MM.1S (cell line): ENCODE results near the gene FUOM.

Source experiments
- DNase-seq: peaks from one replicate; pipeline ENCODE4 v3.0.0-alpha.2; 2015
- H2AFZ ChIP-seq: fragments of 300-600 bp; sonication (generic); 2 replicates; pipeline ENCODE4 v1.6.0; 2016; ENCODE audit warnings: antibody characterized with exemption, low read length
- H3F3A ChIP-seq: fragments of 300-600 bp; sonication (generic); 2 replicates; pipeline ENCODE4 v1.6.1; 2016; ENCODE audit warnings: mild to moderate bottlenecking, antibody characterized with exemption, low read length, moderate library complexity, mixed read lengths; ENCODE audit not compliant: insufficient read depth
- H3K27ac ChIP-seq: fragments of 300-600 bp; sonication (generic); 2 replicates; pipeline ENCODE4 v1.5.1; 2016; ENCODE audit warnings: mild to moderate bottlenecking, low read length
- H3K27me3 ChIP-seq: fragments of 300-600 bp; sonication (generic); replicated peaks from 2 replicates; pipeline ENCODE4 v1.6.0; 2016; ENCODE audit warnings: low read length; ENCODE audit not compliant: insufficient read depth
- H3K36me3 ChIP-seq: fragments of 300-600 bp; sonication (generic); replicated peaks from 2 replicates; pipeline ENCODE4 v1.6.1; 2016; ENCODE audit warnings: mild to moderate bottlenecking, low read length, mixed read lengths; ENCODE audit not compliant: insufficient read depth
- H3K4me1 ChIP-seq: fragments of 300-600 bp; sonication (generic); 2 replicates; pipeline ENCODE4 v1.6.1; 2016; ENCODE audit warnings: low read length, mixed read lengths
- H3K4me2 ChIP-seq: fragments of 300-600 bp; sonication (generic); 2 replicates; pipeline ENCODE4 v1.6.0; 2016; ENCODE audit warnings: low read depth, low read length
- H3K4me3 ChIP-seq: fragments of 300-600 bp; sonication (generic); 2 replicates; pipeline ENCODE4 v1.5.1; 2016; ENCODE audit warnings: low read length, mixed read lengths
- H3K79me2 ChIP-seq: fragments of 300-600 bp; sonication (generic); 2 replicates; pipeline ENCODE4 v1.6.1; 2016; ENCODE audit warnings: mixed run types, low read length, mixed read lengths
- H3K9ac ChIP-seq: fragments of 300-600 bp; sonication (generic); 2 replicates; pipeline ENCODE4 v1.6.1; 2016; ENCODE audit warnings: low read length, mixed read lengths
- H3K9me2 ChIP-seq: fragments of 300-600 bp; sonication (generic); replicated peaks from 2 replicates; pipeline ENCODE4 v1.6.1; 2016; ENCODE audit warnings: mild to moderate bottlenecking, low read length, mixed read lengths; ENCODE audit not compliant: insufficient read depth
- H3K9me3 ChIP-seq: fragments of 300-600 bp; sonication (generic); replicated peaks from 2 replicates; pipeline ENCODE4 v1.6.1; 2016; ENCODE audit warnings: mild to moderate bottlenecking, low read length, mixed read lengths; ENCODE audit not compliant: insufficient read depth
- H4K20me1 ChIP-seq: fragments of 300-600 bp; sonication (generic); 2 replicates; pipeline ENCODE4 v1.6.1; 2016; ENCODE audit warnings: mild to moderate bottlenecking, low read length, moderate library complexity, mixed read lengths; ENCODE audit not compliant: insufficient read depth
- CTCF ChIP-seq: fragments of 300-600 bp; sonication (generic); IDR thresholded peaks from 2 replicates; pipeline ENCODE4 v1.5.1; 2016; ENCODE audit warnings: antibody characterized with exemption, low read length, mixed read lengths
- EZH2 ChIP-seq: fragments of 300-600 bp; sonication (generic); optimal IDR thresholded peaks from 2 replicates; pipeline ENCODE3; 2017; ENCODE audit warnings: low read depth, mild to moderate bottlenecking, antibody characterized with exemption, low read length, mixed read lengths
- EZH2phosphoT487 ChIP-seq: fragments of 300-600 bp; sonication (generic); IDR thresholded peaks from 2 replicates; pipeline ENCODE4 v1.6.1; 2018; ENCODE audit warnings: antibody characterized with exemption, low read length

The FUOM gene

GRCh38 chr10:133365461-133366129, 7.8 kb upstream of the FUOM start:
- Histone ChIP-seq H3K27me3 (0 out of 2 replicates have a peak, but pooled peaks cover 4% of the 10 kb centered on the region), H3K27ac (no peak overlapping the region), H3K4me3 (no peak overlapping the region), H3K4me2 (no peak overlapping the region), H3F3A (no peaks in the 10 kb centered on the region), H3K4me1 (no peaks in the 10 kb centered on the region), H2AFZ (no peak overlapping the region), H3K9me3 (no peaks in the 10 kb centered on the region), H3K9ac (no peak overlapping the region), H3K9me2 (no peaks in the 10 kb centered on the region), H3K36me3 (no peaks in the 10 kb centered on the region), H3K79me2 (no peaks in the 10 kb centered on the region), H4K20me1 (no peaks in the 10 kb centered on the region)
- TF ChIP-seq CTCF, result no peak
- TF ChIP-seq EZH2, result no peak
- no peak for TF ChIP-seq EZH2phosphoT487
- DNase-seq, result no peak

GRCh38 chr10:133364645-133365431, 7.0 kb upstream of the FUOM start:
- H3K36me3 ChIP-seq, result no peaks in the 10 kb centered on the region

GRCh38 chr10:133362846-133363245, 5.0 kb upstream of the FUOM start:
- no peak for TF ChIP-seq EZH2
- no peak for TF ChIP-seq CTCF
- TF ChIP-seq EZH2phosphoT487, result no peak
- no peaks in the 10 kb centered on the region for H3K9me3 ChIP-seq
- H3K27me3 ChIP-seq, result peaks cover 4% of the 10 kb centered on the region; the same call in 1 of the 2 replicates
- H3K27ac ChIP-seq, result no peak overlapping the region
- no peak overlapping the region for H3K9ac ChIP-seq
- H4K20me1 ChIP-seq, result no peaks in the 10 kb centered on the region
- no peaks in the 10 kb centered on the region for H3F3A ChIP-seq
- no peaks in the 10 kb centered on the region for H3K79me2 ChIP-seq
- no peak overlapping the region for H2AFZ ChIP-seq
- H3K4me1 ChIP-seq, result no peaks in the 10 kb centered on the region
- H3K4me2 ChIP-seq, result no peak overlapping the region
- H3K4me3 ChIP-seq, result no peak overlapping the region
- DNase-seq, result no peak
- H3K9me2 ChIP-seq, result no peaks in the 10 kb centered on the region
- no peaks in the 10 kb centered on the region for H3K36me3 ChIP-seq

More at GRCh38 chr10:133364645-133365431, 7.0 kb upstream of the FUOM start:
- Histone ChIP-seq H3K9me2 (no peaks in the 10 kb centered on the region), H3F3A (no peaks in the 10 kb centered on the region), H4K20me1 (no peaks in the 10 kb centered on the region), H3K27me3 (peaks cover 4% of the 10 kb centered on the region; the same call in 1 of the 2 replicates), H3K9me3 (no peaks in the 10 kb centered on the region), H3K27ac (no peak overlapping the region), H3K9ac (no peak overlapping the region), H3K4me2 (no peak overlapping the region), H3K79me2 (no peaks in the 10 kb centered on the region), H2AFZ (no peak overlapping the region), H3K4me3 (no peak overlapping the region), H3K4me1 (no peaks in the 10 kb centered on the region)
- TF ChIP-seq CTCF (no peak), EZH2phosphoT487 (no peak), EZH2 (no peak)
- DNase-seq, result no peak
